Activated T-helper 1 cell treated with anti-CD3 and anti-CD28 coated beads, Interleukin-12 subunit alpha, Interleukin-12 subunit beta, Interleukin-2, Interleukin-4 antibody, amounts not matched to agents 30 ng/mL and 10 ng/mL and 1 ng/mL, durations not matched to agents 14 hours and 24 hours and 36 hours (primary cell): Measurements from ENCODE around the gene RBMY1B. TPM values are rescaled to one million over a fixed set of nuclear protein-coding genes. Genes with fewer than 3 reads are reported as not detected.
"Not testable (repeated sequence)": the region's sequence is repeated elsewhere in the genome, so short reads cannot be mapped to it uniquely, and the experiment has no call there.

Experiments used
- DNase-seq: peaks from one replicate; pipeline ENCODE4 v3.0.0; 2021; ENCODE audit warnings: low spot score
- H3K27ac Mint-ChIP-seq: one replicate; pipeline ENCODE4 v1.8.0; 2021; ENCODE audit warnings: mild to moderate bottlenecking, mixed read lengths
- H3K27me3 Mint-ChIP-seq: one replicate; pipeline ENCODE4 v1.8.0; 2022; ENCODE audit warnings: mild to moderate bottlenecking, moderate library complexity, mixed read lengths; ENCODE audit not compliant: insufficient read depth
- H3K36me3 Mint-ChIP-seq: one replicate; pipeline ENCODE4 v1.8.0; 2021; ENCODE audit warnings: low read depth, mixed read lengths
- H3K4me1 Mint-ChIP-seq: one replicate; pipeline ENCODE4 v1.8.0; 2021; ENCODE audit warnings: low read depth, mixed read lengths
- H3K4me3 Mint-ChIP-seq: one replicate; pipeline ENCODE4 v1.8.0; 2021; ENCODE audit warnings: mild to moderate bottlenecking, moderate library complexity, mixed read lengths
- H3K9me3 Mint-ChIP-seq: one replicate; pipeline ENCODE4 v1.8.0; 2021; ENCODE audit warnings: mixed read lengths
- intact Hi-C: fragments of 100-400 bp; cut with micrococcal nuclease; formaldehyde crosslinking; loops from one replicate; pipeline ENCODE4 v1.15.1; 2024
- total RNA-seq: library from RNA; stranded (reverse); gene quantifications from 2 replicates; pipeline ENCODE4 v1.2.3, GENCODE V29; 2022

Gene RBMY1B
- total RNA-seq: not detected in 2 replicates

DNA sequence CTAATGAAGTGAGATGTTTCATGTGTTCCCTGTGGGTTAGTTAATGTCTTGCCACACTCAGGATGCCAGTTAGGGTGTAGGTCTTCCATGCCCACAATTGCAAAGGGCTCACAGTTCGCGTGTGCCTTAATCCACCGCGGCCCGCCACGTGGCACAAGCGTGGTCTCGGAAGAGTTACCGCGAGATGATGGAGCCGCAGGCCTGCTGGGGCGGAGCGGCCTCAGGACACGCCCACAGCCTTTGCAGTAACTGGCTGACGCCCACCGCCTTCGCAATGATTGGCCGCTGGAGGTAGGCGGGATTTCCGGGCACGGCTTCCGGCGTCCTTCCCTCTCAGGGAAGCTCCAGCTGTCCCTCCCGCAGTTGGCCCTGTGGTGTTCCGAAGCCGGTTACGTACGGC, at the start of gene RBMY1B:
Gene RBMY1B, plus strand, starts transcription at position 301 of the 400 bp plus-strand sequence. CDS start 2,013 bp downstream, outside the sequence.
- DNase-seq, H3K4me1 Mint-ChIP-seq, H3K4me3 Mint-ChIP-seq, H3K9me3 Mint-ChIP-seq, H3K36me3 Mint-ChIP-seq, intact Hi-C loops, H3K27ac Mint-ChIP-seq, H3K27me3 Mint-ChIP-seq: not testable (repeated sequence)

DNA sequence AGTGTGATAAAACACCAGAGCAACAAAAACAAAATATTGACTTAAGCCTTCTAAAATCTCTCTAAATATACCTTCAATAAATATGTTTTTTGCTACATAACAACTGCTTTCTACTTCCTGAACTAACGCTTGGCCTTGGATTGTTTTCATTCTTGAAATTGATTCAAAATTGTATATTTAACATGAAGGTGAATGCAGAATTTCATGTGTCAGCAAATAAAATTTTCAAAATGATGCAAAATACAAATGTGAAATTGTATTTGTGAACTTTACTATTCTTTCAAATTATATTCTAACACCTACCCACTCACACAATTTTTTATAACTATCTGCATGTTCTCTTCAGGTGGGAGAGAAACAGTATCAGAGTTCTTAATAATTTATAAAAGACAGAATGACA, 48.2 kb upstream of the RBMY1B start:
- H3K4me3 Mint-ChIP-seq, H3K4me1 Mint-ChIP-seq, DNase-seq: not testable (repeated sequence)

DNA sequence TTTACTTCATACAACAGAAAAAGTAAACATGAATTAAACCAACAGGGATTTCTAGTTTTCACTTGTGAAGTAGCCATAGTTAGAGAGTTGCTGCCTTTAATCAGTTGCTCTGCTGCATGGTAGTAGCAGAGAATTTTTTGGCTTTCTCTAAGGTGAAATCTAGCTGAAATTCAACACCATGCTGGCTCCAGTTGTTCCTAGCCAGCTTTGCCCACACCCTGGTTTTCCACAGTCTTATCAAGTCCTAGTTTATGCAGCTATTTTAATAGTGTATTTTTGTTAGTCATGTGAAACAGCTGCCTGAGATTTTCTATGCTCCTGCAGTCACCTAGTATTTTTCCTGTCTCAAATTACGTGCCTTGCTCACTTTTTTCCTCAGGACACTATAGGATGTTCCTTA, 28.2 kb upstream of the RBMY1B start:
- Mint-ChIP-seq H3K4me1 (no peaks in the 10 kb centered on the region), H3K36me3 (no peaks in the 10 kb centered on the region), H3K27me3 (no peaks in the 10 kb centered on the region), H3K4me3 (no peak overlapping the region), H3K27ac (no peak overlapping the region), H3K9me3 (no peaks in the 10 kb centered on the region)
- DNase-seq: no peak
- intact Hi-C loops: no loop called here

More for the DNA sequence above, 48.2 kb upstream of the RBMY1B start:
- intact Hi-C loops, H3K9me3 Mint-ChIP-seq, H3K27me3 Mint-ChIP-seq, H3K27ac Mint-ChIP-seq, H3K36me3 Mint-ChIP-seq: not testable (repeated sequence)

DNA sequence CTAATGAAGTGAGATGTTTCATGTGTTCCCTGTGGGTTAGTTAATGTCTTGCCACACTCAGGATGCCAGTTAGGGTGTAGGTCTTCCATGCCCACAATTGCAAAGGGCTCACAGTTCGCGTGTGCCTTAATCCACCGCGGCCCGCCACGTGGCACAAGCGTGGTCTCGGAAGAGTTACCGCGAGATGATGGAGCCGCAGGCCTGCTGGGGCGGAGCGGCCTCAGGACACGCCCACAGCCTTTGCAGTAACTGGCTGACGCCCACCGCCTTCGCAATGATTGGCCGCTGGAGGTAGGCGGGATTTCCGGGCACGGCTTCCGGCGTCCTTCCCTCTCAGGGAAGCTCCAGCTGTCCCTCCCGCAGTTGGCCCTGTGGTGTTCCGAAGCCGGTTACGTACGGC, 23.4 kb downstream of the RBMY1B start, which contains the start of gene RBMY1A1:
Gene RBMY1A1, plus strand, starts transcription at position 301 of the 400 bp plus-strand sequence. CDS start 2,013 bp downstream, outside the sequence.
- H3K4me1 Mint-ChIP-seq, H3K4me3 Mint-ChIP-seq, H3K27me3 Mint-ChIP-seq, intact Hi-C loops, H3K27ac Mint-ChIP-seq, DNase-seq, H3K9me3 Mint-ChIP-seq, H3K36me3 Mint-ChIP-seq: not testable (repeated sequence)

DNA sequence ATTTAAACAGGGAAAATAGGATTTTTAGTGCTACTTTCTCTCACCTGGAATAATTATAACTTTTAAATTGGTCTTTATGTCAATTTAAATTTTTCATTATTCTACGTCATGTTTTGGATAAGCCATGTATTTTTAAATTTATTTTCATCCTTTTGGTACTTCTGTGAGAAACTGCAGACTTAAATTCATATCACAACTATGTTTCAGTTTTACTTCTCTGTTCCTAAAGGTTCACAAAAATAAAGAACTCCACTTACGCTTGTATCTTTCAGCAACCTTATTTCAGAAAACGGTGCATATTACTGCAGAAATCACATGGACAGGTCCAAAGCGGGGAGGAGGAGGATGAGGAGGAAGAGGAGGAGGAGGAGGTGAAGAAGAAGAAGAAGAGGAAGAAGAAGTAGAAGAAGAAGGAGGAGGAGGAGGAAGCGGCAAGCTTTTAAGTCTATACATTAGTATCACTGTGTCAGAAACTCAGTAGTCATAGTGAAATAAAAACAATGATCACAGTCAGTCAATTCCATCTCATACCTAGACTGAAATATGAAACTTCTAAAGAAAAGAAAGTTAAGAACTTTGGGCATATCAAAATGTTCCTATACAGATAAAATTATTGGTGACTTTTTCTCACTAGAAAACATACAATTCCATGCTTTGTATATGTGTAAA, 48.3 kb downstream of the RBMY1B start:
- DNase-seq, H3K4me1 Mint-ChIP-seq, H3K27ac Mint-ChIP-seq, H3K9me3 Mint-ChIP-seq, H3K36me3 Mint-ChIP-seq, H3K27me3 Mint-ChIP-seq, intact Hi-C loops, H3K4me3 Mint-ChIP-seq: not testable (repeated sequence)

Other genes starting within 250 kb of the RBMY1B start
- not detected in 2 replicates for gene RBMY1A1, start 23.5 kb downstream of the RBMY1B start, total RNA-seq